Measurements from ENCODE around the gene GNAS.

GNAS gene

GRCh38 chr20:58854638-58855471 lies 2.3 kb downstream of the GNAS start:
- DNase-seq, result no peak

GRCh38 chr20:58855506-58856389 lies 3.2 kb downstream of the GNAS start:
- DNase-seq, result no peak

DNA sequence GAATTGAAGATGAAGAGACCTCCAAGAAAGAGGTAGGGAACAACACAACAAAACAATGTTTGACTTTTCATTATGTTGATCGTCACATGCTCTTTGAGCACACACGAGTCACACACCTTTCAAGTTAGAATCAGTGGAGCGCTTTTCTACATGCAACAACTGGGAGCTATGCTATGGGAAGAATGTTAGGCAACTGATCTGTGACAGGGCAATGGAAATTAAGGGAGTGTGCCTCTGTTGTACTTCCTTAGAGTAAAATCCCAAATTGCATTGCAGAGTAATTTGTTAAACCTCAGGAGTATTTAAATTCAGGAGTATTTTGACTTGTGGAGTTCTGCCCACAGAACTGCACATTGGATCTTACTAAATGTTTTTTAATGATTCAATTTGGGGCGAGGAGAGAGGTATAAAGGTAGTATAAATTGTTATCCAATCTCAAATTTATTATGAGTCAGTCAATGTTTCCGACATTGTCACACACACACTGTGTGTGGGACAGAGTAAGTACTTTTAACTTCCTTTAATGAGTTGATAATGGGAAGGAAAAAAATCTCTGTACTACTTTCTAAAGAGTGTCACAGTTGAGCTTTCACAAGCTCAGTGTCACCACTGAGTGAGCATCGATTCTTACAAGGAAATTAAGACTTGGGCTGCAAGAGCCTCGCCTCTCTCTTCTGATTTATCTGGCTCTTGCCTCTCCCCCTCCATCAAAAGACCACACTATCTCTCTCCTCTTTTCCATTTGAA lies 10.7 kb downstream of the GNAS start:
- no peak for DNase-seq

GRCh38 chr20:58864346-58864745 lies 11.8 kb downstream of the GNAS start:
- DNase-seq, result no peak

DNA sequence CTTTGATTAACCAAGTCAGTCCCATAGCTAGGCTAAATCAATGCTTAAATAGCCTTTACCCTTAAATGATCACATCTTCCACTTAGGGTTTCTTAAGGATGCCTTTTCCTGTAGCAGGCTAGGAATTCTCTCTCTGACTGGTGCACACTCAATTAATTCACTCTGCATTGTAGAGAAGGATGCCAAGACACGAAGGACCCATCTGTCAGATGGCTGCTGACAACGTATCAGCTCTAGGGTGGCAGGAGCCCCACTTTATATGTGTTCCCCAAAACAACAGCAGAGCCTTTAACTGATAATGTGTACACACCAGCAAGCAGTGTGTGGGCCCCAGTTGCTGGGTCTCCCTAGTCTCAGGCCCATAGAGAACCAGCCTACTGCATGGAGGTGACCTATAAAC lies 13.3 kb downstream of the GNAS start:
- no peak for DNase-seq

- DNase-seq, result no peak
Measured at GRCh38 chr20:58867211-58867610, 14.7 kb downstream of the GNAS start.

GRCh38 chr20:58868795-58869194 lies 16.3 kb downstream of the GNAS start:
- no peak for DNase-seq

- no peak for DNase-seq
Measured at GRCh38 chr20:58869662-58870227, 17.2 kb downstream of the GNAS start.

GRCh38 chr20:58870293-58871014 lies 17.9 kb downstream of the GNAS start:
- DNase-seq, result peak; percentile 20 to 31 (median 22)

GRCh38 chr20:58871533-58872102 lies 19.1 kb downstream of the GNAS start:
- no peak for DNase-seq

- no peak for DNase-seq
Measured at GRCh38 chr20:58874469-58874868, 22.0 kb downstream of the GNAS start.

DNA sequence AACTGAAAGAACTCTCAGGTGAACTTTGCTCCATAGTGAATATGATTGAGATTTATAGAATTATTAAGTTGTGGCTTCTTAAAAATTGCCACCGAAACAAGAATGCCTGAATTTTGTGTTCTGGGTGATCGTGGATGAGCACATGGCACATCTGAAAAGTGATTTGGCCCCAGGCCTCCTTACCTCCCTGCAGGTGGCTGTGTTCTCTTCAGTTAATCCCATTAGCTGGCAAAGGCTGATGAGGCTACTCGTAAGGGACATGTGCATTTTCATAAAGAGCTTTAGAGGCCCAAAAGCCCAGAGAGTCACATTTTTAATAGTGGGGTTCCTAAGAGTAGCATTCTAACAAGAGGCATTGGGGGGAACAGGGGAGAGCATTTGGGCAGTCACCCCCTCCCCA lies 22.6 kb downstream of the GNAS start:
- DNase-seq, result no peak

DNA sequence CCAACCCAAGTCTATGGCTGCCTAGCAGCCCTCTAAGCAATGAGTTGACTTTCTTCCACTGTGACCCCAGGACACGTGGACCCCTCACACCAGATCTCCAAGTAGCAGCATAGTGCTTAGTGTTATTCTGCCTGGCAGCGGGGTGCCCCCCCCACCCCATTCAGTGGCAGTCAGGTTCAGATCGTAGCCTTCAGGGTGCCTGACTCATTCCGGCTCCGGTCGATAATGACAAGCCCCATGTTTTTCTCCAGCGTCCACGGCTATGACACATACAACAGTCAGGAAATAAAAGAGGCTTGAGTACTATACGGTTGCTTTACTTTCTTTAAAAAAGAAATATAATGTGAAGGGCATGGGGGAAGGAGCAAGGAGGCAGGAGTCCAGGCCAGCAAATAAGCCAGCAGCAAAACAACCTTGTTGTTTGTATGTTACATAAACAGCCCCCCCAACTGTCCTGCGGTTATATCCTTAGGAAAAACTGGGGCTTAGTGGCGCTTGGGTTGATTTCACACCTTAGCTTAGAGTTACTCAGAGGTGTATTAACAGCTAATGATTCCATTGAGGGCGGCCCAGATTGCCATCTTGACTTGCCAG lies 23.1 kb downstream of the GNAS start:
- no peak for DNase-seq

- DNase-seq, result no peak
Measured at GRCh38 chr20:58876437-58876836, 23.9 kb downstream of the GNAS start.

- no peak for DNase-seq
Measured at GRCh38 chr20:58877050-58877975, 24.8 kb downstream of the GNAS start.

- no peak for DNase-seq
Measured at GRCh38 chr20:58877976-58878360, 25.5 kb downstream of the GNAS start.

DNA sequence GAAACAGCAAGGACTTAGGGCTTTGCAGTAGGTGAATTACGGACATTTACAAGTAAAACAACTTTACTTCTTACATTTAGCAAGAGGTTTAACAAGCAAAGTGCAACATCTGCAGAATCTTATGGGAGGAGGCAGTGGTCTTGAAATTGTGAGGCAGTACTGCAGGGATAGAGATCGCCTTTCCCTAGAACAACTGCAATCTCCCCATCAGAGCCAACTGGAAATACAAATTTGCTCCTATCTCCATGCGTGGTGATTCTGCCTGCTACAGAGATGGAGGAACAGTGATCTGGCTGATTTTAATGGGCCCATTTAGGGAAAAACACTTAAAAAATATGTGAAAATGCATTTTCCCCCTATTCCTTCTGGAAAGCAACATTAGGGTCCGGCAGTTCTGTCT lies 25.9 kb downstream of the GNAS start:
- no peak for DNase-seq

DNA sequence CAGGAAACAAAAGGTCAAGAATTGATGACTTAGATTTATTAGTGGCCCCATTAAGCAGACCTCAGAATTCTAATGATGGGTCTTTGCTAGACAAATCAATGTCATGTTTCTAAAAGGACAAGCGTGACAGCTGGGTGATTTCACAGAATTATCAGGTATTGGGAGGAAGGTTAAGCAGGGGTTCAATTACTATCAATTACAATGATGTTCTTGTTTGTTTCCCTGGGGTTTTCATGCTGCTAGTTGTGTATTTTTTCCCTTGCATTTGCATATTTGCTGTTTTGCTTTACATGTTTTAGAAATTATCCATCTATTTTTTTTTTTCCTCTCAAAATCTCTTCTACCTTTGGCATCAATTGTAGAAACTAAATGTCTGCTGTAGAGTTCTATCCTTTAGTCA lies 27.9 kb downstream of the GNAS start:
- no peak for DNase-seq

DNA sequence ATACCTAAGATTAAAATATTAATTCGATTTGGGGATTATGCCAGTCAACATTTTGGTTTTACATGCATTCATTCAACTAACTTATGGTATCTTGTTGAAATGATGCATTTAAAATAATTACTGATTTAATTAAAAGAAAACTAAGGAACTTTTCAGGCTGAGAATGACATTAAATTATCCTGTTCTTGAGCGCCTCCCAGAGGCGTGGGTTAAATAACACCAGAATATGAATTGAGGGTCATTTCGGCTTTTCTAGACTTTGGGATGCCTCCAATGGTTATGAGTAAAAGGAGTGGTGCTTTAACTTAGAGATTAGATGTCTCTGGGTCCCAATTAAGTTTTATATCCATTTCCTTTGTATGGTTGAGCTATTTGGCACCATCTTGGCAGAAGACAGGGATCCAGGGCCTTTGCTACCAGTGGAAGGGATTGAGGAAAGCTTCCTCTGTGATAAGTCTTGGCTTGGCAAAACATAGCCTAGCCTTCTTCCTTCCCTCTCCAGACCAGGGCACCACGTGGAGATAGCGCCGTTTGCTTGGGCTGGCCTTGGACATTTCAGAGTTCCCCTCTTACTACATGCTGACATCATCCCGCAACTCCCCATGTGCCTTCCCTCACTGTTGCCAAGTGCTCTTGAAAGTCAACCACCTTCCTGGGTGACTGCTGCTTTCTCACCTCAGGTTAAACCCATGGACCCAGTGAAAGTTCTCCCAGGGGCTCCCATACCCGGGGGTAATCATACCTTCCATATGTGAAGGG lies 28.7 kb downstream of the GNAS start:
- no peak for DNase-seq

GRCh38 chr20:58882704-58883089 lies 30.2 kb downstream of the GNAS start:
- DNase-seq, result no peak

Measured in activated CD4-positive, CD25-positive, alpha-beta regulatory T cell (primary cell).